K562 (cell line): ENCODE data around the gene KNL1. TPM values are rescaled to one million over a fixed set of nuclear protein-coding genes. Genes with fewer than 3 reads are reported as not detected.

ENCODE experiments used
- CBFA2T2 ChIP-seq: fragments of 450-650 bp; conservative IDR thresholded peaks from 2 replicates; pipeline ENCODE4 v1.6.1; 2017; ENCODE audit warnings: mild to moderate bottlenecking
- CBX1 ChIP-seq: sonication (generic); IDR thresholded peaks from 2 replicates; pipeline ENCODE4 v1.6.1; 2016; ENCODE audit warnings: antibody characterized with exemption, low read depth, mild to moderate bottlenecking
- CGGBP1 ChIP-seq: fragments of 250-450 bp; sonication (Bioruptor Pico); IDR thresholded peaks from 2 replicates; pipeline ENCODE4 v1.9.0; 2021; ENCODE audit warnings: mild to moderate bottlenecking
- CHD1 ChIP-seq: fragments of 200-600 bp; sonication (generic); IDR thresholded peaks from one replicate; pipeline ENCODE4 v1.6.1; 2012; ENCODE audit warnings: mild to moderate bottlenecking, moderate library complexity, low read length, inconsistent platforms
- CHD2 ChIP-seq: IDR thresholded peaks from 2 replicates; pipeline ENCODE4 v1.6.1; 2011; ENCODE audit warnings: low read depth, low read length
- CXXC5 ChIP-seq: fragments of 250-450 bp; sonication (Bioruptor Pico); IDR thresholded peaks from 2 replicates; pipeline ENCODE4 v1.8.0; 2022; ENCODE audit warnings: inconsistent platforms, mild to moderate bottlenecking, moderate library complexity
- E2F5 ChIP-seq: sonication (generic); formaldehyde crosslinking; IDR thresholded peaks from 2 replicates; pipeline ENCODE4 v1.8.0; 2022; ENCODE audit warnings: mild to moderate bottlenecking, missing genetic modification reagents
- ETS2 ChIP-seq: IDR thresholded peaks from 2 replicates; pipeline ENCODE4 v1.6.1; 2016; ENCODE audit warnings: borderline replicate concordance, missing genetic modification characterization, mild to moderate bottlenecking, moderate library complexity, missing compliant biosample characterization; ENCODE audit not compliant: poor library complexity, severe bottlenecking
- HMG20B ChIP-seq: fragments of 250-450 bp; sonication (Bioruptor Pico); IDR thresholded peaks from 2 replicates; pipeline ENCODE4 v1.5.0; 2021; ENCODE audit warnings: mild to moderate bottlenecking
- JUNB ChIP-seq: fragments of 450-650 bp; formaldehyde crosslinking; conservative IDR thresholded peaks from 2 replicates; pipeline ENCODE4 v1.4.0; 2020; ENCODE audit warnings: mild to moderate bottlenecking
- KLF13 ChIP-seq: fragments of 450-650 bp; IDR thresholded peaks from 2 replicates; pipeline ENCODE4 v1.6.1; 2016; ENCODE audit warnings: missing genetic modification characterization, low read depth, mild to moderate bottlenecking, missing compliant biosample characterization, moderate library complexity, borderline replicate concordance
- MTA1 ChIP-seq: fragments of 450-650 bp; IDR thresholded peaks from 2 replicates; pipeline ENCODE4 v1.6.1; 2017; ENCODE audit warnings: borderline replicate concordance
- MYBL2 ChIP-seq, 2 experiments: fragments of 450-650 bp in 1 of 2; sonication (generic) in 1 of 2; formaldehyde crosslinking in 1 of 2; IDR thresholded peaks; 2 replicates each; pipeline versions ENCODE4 v1.6.1 to v1.8.1; 2017 to 2022; ENCODE audit warnings: borderline replicate concordance in 1 of 2, inconsistent platforms in 1 of 2, low read depth in 1 of 2, mild to moderate bottlenecking in 1 of 2, missing genetic modification reagents in 1 of 2, moderate library complexity in 1 of 2
- NUFIP1 ChIP-seq: fragments of 450-650 bp; IDR thresholded peaks from 2 replicates; pipeline ENCODE4 v1.6.1; 2018; ENCODE audit not compliant: partially characterized antibody
- PCBP2 ChIP-seq: fragments of 200-400 bp; formaldehyde crosslinking; IDR thresholded peaks from 2 replicates; pipeline ENCODE4 v1.6.1; 2018; ENCODE audit warnings: low read length, low read depth, mild to moderate bottlenecking, moderate library complexity; ENCODE audit not compliant: poor library complexity, severe bottlenecking
- PRMT5 ChIP-seq: sonication (generic); formaldehyde crosslinking; IDR thresholded peaks from 2 replicates; pipeline ENCODE4 v1.5.0; 2020; ENCODE audit warnings: missing genetic modification reagents
- RAD51 ChIP-seq: fragments of 450-650 bp; IDR thresholded peaks from 2 replicates; pipeline ENCODE4 v1.7.1; 2016; ENCODE audit warnings: low read depth, mild to moderate bottlenecking, borderline replicate concordance
- SMARCA5 ChIP-seq: fragments of 450-650 bp; IDR thresholded peaks from 2 replicates; pipeline ENCODE4 v1.6.1; 2016
- SMARCC2 ChIP-seq: fragments of 450-650 bp; IDR thresholded peaks from 2 replicates; pipeline ENCODE4 v1.6.1; 2017; ENCODE audit warnings: antibody characterized with exemption, moderate library complexity, mild to moderate bottlenecking, low read depth
- SRSF9 ChIP-seq: fragments of 200-400 bp; formaldehyde crosslinking; IDR thresholded peaks from 2 replicates; pipeline ENCODE4 v1.6.1; 2017; ENCODE audit warnings: low read depth, low read length, borderline replicate concordance
- TARDBP ChIP-seq: fragments of 450-650 bp; IDR thresholded peaks from 2 replicates; pipeline ENCODE4 v1.6.1; 2016
- TBP ChIP-seq: optimal IDR thresholded peaks from 2 replicates; pipeline ENCODE3; 2011; ENCODE audit warnings: low read depth, low read length, improper control_type of control experiment
- TSHZ1 ChIP-seq: fragments of 250-450 bp; sonication (Bioruptor Pico); IDR thresholded peaks from 2 replicates; pipeline ENCODE4 v1.4.0; 2020; ENCODE audit warnings: mild to moderate bottlenecking, moderate library complexity
- U2AF2 ChIP-seq: fragments of 200-400 bp; formaldehyde crosslinking; optimal IDR thresholded peaks from 2 replicates; pipeline ENCODE3; 2017; ENCODE audit warnings: low read depth, mild to moderate bottlenecking, low read length
- ZNF766 ChIP-seq: fragments of 200-800 bp; sonication (Bioruptor generic); conservative IDR thresholded peaks from 2 replicates; pipeline ENCODE4 v1.6.1; 2016; ENCODE audit warnings: missing genetic modification characterization, missing compliant biosample characterization
- polyA plus RNA-seq, 8 experiments: library from polyadenylated mRNA; depleted of rRNA in 4 of 8; stranded (reverse) in 5 of 8; unstranded in 3 of 8; fragments of >200 nt; fragmentation: Nextera tagmentation in 2 of 8; fragmentation: Illumina TruSeq in 1 of 8; extraction: Ambion mirVana in 2 of 8; extraction: Trizol in 1 of 8; gene quantifications; 2 replicates each; pipeline versions ENCODE4 v1.2.1 to v1.2.3, GENCODE V29; 2011 to 2014; ENCODE audit warnings: inconsistent platforms in 1 of 8, missing spikeins in 1 of 8
- total RNA-seq, 7 experiments: library from RNA; depleted of rRNA in 6 of 7; stranded (reverse); fragments of >200 nt in 6 of 7; fragmentation: Illumina TruSeq in 2 of 7; extraction: Trizol in 2 of 7; gene quantifications; 2 replicates each; pipeline versions ENCODE4 v1.2.1 to v1.2.3, GENCODE V29; 2011 to 2021; ENCODE audit warnings: low replicate concordance in 1 of 7

KNL1 gene
- total and polyA plus RNA-seq, 9 of the 15 experiments (the other 6 are each of a cell fraction or from before 2014, with no cell fraction given), result 14.5 to 65.4 (median 34.6) TPM

GRCh38 chr15:40694688-40695468, 100.8 kb downstream of the KNL1 start, which contains the start of gene RAD51 (continued):
- TF ChIP-seq NUFIP1 (no peak), JUNB (CRISPR knock-in tag) (no peak), CBFA2T2 (no peak), SRSF9 (no peak), KLF13 (tag) (no peak), MTA1 (0 out of 2 replicates have a peak, but pooled peaks have one; percentile 21), CBX1 (peak; percentile 21), ZNF766 (0 out of 2 replicates have a peak, but pooled peaks have one; percentile 16), MYBL2 (IDR thresholded peaks at IDR 0.05; ENCODE audit: low read depth) (peak; percentile 56), MYBL2 (CRISPR knock-in tag; IDR thresholded peaks at IDR 0.05; ENCODE audit: borderline replicate concordance) (no peak), SMARCA5 (no peak), E2F5 (CRISPR knock-in tag) (peak; percentile 79; the same call in 1 of the 2 replicates), SMARCC2 (no peak; the same call in 1 of the 2 replicates), CGGBP1 (CRISPR knock-in tag) (no peak), TSHZ1 (CRISPR knock-in tag) (no peak), ETS2 (no peak), TARDBP (no peak), TBP (peak; percentile 50), HMG20B (CRISPR knock-in tag) (no peak), PCBP2 (no peak), CHD1 (peak; percentile 10), RAD51 (no peak), CHD2 (peak; percentile 71), CXXC5 (peak; percentile 96), PRMT5 (CRISPR knock-in tag) (0 out of 2 replicates have a peak, but pooled peaks have one; percentile 32), U2AF2 (no peak)
